Subcutaneous abdominal adipose tissue (tissue), 5 donors: ENCODE data around the gene SCLY.

Experiments
- H3K27ac ChIP-seq: one replicate; pipeline ENCODE4 v1.7.0; 2013; ENCODE audit warnings: low read depth, mild to moderate bottlenecking, inconsistent platforms, low read length, moderate library complexity
- H3K27me3 ChIP-seq, 5 donors: one replicate each; pipeline ENCODE4 v1.7.0; 2013; ENCODE audit warnings: low read length in 5 of 5, inconsistent platforms in 1 of 5; ENCODE audit not compliant: control insufficient read depth in 5 of 5, insufficient read depth in 4 of 5
- H3K36me3 ChIP-seq, 5 donors: one replicate each; pipeline ENCODE4 v1.7.0; 2013; ENCODE audit warnings: low read length in 5 of 5; ENCODE audit not compliant: control insufficient read depth in 5 of 5, insufficient read depth in 5 of 5
- H3K4me1 ChIP-seq, 5 donors: one replicate each; pipeline ENCODE4 v1.7.0; 2013; ENCODE audit warnings: low read length in 5 of 5, mild to moderate bottlenecking in 3 of 5, moderate library complexity in 1 of 5; ENCODE audit not compliant: control insufficient read depth in 5 of 5, insufficient read depth in 5 of 5
- H3K4me3 ChIP-seq, 5 donors: one replicate each; pipeline ENCODE4 v1.7.0; 2013; ENCODE audit warnings: low read length in 5 of 5, low read depth in 1 of 5
- H3K9ac ChIP-seq, 5 donors: one replicate each; pipeline ENCODE4 v1.7.0; 2013; ENCODE audit warnings: low read length in 5 of 5, mild to moderate bottlenecking in 4 of 5, moderate library complexity in 3 of 5
- H3K9me3 ChIP-seq, 5 donors: one replicate each; pipeline ENCODE4 v1.7.0; 2013; ENCODE audit warnings: low read length in 5 of 5; ENCODE audit not compliant: control insufficient read depth in 5 of 5
- donor health status: healthy.
- donor health status: healthy.
- donor health status: healthy.
- donor health status: healthy.
- donor health status: healthy.

Gene SCLY

DNA sequence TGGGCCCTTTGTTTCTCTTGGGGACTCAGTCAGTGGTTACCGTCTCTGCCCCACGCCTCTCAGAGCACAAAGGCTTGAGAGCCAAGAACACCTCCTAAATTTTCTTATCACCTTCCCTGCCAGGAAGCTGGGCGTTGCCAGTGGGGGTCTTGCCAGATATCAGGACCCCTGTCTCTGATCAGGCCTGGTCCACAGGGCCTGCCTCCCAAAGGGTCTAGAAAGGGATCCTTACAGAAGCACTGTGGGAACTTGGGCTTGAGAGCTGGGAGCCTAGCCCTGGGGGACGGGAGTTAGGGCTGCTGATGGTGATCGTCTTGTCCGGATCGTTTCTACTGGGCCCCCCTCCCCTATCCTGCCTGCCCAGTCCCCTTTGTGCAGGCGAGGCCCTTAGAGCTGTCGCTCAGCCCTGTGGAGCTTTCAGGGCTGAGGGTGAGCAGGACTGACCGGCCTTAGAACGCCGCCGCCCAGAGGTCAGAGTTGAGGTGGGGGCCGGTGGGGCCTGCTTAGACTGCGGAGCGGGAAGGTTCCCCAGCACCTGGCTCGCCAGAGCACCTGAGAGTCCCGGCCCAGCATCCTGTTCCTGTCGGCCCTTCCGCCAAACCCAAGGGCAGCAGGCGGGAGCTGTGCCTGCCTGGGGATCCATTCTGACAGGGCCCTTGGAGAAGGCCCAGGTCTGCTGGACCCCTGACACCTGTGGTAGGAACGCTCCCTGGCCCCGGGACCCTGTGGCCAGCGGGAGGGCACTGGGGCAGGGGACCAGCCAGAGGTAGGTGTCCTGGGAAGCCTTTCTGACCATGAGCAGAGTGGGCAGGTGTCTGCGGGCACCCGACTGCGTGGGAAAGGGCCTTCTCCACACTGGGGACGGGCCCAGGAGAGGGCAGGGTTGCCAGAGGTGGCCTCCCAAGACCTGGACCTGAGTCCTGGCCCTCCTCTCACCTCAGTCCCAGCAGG lies 40.3 kb downstream of the SCLY start:
- Histone ChIP-seq H3K4me1 (peaks cover 0 to 18% (median 4%) of the 10 kb centered on the region in 5 donors), H3K4me3 (no peak overlapping the region), H3K9ac (no peak overlapping the region), H3K27ac (no peak overlapping the region), H3K36me3 (no peaks in the 10 kb centered on the region), H3K27me3 (peaks cover 0 to 12% (median 5%) of the 10 kb centered on the region in 5 donors), H3K9me3 (no peaks in the 10 kb centered on the region)

- H3K36me3 ChIP-seq: no peaks in the 10 kb centered on the region
- H3K4me1 ChIP-seq: peaks cover 0 to 23% (median 4%) of the 10 kb centered on the region in 5 donors
- no peaks in the 10 kb centered on the region for H3K9me3 ChIP-seq
- no peak overlapping the region for H3K9ac ChIP-seq
- peaks cover 6 to 19% (median 13%) of the 10 kb centered on the region in 5 donors for H3K27me3 ChIP-seq
- H3K27ac ChIP-seq: no peak overlapping the region
- H3K4me3 ChIP-seq: no peak overlapping the region
Measured at GRCh38 chr2:238101891-238102841, 41.4 kb downstream of the SCLY start.

DNA sequence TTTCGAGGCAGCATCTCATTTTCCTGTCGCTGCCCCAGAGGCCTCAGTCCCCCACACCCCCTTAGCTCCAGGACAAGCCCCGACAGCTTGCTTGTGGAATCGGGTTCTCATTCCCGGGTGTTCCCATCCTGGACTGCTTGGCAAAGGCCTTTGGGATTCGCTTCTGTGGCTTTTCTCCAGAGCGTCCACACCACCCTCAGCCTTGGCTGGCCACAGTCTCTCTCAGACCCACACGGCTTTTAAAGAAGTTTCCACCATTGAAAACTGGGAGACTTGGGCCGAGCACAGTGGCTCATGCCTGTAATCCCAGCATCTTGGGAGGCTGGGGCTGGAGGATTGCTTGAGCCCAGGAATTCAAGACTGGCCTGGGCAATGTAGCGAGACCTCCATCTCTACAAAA lies 42.1 kb downstream of the SCLY start:
- Histone ChIP-seq H3K36me3 (no peaks in the 10 kb centered on the region), H3K4me1 (peaks cover 0 to 27% (median 4%) of the 10 kb centered on the region in 5 donors)

GRCh38 chr2:238103465-238104225 lies 42.8 kb downstream of the SCLY start:
- peaks cover 0 to 23% (median 4%) of the 10 kb centered on the region in 5 donors for H3K4me1 ChIP-seq
- H3K27me3 ChIP-seq: peaks cover 11 to 19% (median 16%) of the 10 kb centered on the region in 5 donors
- H3K27ac ChIP-seq: no peak overlapping the region
- no peaks in the 10 kb centered on the region for H3K9me3 ChIP-seq
- no peaks in the 10 kb centered on the region for H3K36me3 ChIP-seq
- H3K9ac ChIP-seq: no peak overlapping the region
- H3K4me3 ChIP-seq: no peak overlapping the region

More for the DNA sequence above, 42.1 kb downstream of the SCLY start:
- no peak overlapping the region for H3K27ac ChIP-seq
- no peak overlapping the region for H3K4me3 ChIP-seq
- H3K9me3 ChIP-seq: no peaks in the 10 kb centered on the region
- no peak overlapping the region for H3K9ac ChIP-seq
- peaks cover 8 to 19% (median 15%) of the 10 kb centered on the region in 5 donors for H3K27me3 ChIP-seq

- H3K27ac ChIP-seq: no peak overlapping the region
- H3K27me3 ChIP-seq: peaks cover 11 to 19% (median 16%) of the 10 kb centered on the region in 5 donors
- no peaks in the 10 kb centered on the region for H3K9me3 ChIP-seq
- H3K4me1 ChIP-seq: peaks cover 0 to 19% (median 4%) of the 10 kb centered on the region in 5 donors
- H3K4me3 ChIP-seq: no peak overlapping the region
- H3K36me3 ChIP-seq: no peaks in the 10 kb centered on the region
- H3K9ac ChIP-seq: no peak overlapping the region
Measured at GRCh38 chr2:238104226-238104690, 43.5 kb downstream of the SCLY start.

DNA sequence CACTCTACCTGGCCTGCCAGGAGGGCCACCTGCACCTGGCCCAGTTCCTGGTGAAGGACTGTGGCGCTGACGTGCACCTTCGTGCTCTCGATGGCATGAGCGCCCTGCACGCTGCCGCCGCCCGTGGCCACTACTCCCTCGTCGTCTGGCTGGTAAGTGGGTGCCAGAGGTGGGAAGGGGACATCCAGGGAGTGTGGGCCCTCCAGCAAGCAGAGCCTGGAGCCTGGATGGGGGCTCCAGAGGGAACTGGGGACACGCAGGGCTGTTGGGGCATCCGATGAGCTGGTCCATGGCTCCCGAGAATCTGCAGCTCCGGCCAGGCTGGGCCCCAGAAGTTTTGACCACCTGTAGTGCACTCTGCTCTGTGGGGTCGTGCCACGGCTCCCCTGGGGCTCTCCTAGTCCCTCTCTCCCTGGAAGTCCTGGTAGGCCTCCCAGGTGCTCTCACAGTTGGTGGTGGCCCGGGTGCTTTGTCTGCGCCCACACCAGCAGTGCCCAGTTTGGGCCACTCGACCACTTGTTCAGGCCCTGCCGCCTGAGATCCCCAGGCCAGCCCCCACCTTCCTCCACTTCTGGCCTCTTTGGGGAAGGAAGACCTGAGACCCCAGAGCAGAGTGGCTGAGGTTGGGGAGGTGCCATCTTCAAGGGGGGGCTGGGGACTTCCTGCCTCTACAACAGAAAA lies 44.0 kb downstream of the SCLY start:
- Histone ChIP-seq H3K9ac (no peak overlapping the region), H3K36me3 (no peaks in the 10 kb centered on the region), H3K9me3 (no peaks in the 10 kb centered on the region), H3K4me3 (no peak overlapping the region), H3K4me1 (peaks cover 0 to 14% (median 4%) of the 10 kb centered on the region in 5 donors), H3K27ac (no peak overlapping the region), H3K27me3 (peaks cover 11 to 19% (median 16%) of the 10 kb centered on the region in 5 donors)

DNA sequence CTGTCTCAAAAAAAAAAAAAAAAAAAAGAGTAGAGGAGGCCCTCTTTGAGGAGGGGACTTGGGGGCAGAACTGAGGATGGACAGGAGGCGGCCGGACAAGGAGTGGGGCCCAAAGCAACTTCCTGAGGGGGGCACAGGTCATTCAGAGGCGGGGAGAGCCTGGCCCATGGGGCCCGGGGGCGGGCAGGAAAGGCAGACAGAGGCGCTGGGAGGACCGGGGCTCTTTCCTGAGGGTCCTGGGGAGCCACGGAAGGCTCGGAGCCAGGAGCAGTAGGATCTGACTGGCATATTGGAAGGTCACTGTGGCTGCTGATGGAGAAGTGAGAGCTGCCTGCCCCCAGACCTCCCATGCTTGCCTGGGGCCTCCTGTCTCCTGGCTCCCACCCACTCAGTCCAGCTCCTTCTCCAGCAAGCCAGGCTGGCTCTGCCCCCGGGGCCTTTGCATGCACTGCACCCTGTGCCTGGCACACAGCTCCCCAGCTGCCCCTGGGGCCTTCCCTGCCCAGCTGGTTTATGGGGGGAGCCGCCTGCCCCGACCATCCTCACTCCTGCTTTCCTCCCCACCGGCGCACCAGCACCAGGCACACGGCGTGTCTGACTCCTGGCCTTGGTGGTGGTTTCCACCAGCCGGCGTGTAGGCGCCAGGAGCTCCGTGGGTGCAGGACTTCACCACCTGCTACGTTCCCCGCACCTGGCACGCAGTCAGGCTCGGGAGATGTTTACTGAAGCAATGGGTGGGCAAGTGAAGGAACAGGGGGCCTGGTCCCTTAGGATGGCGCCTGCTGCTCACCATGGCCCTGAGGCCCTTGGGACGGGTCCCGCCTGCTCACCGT lies 44.9 kb downstream of the SCLY start:
- Histone ChIP-seq H3K27ac (no peak overlapping the region), H3K9me3 (no peaks in the 10 kb centered on the region), H3K36me3 (no peaks in the 10 kb centered on the region)

DNA sequence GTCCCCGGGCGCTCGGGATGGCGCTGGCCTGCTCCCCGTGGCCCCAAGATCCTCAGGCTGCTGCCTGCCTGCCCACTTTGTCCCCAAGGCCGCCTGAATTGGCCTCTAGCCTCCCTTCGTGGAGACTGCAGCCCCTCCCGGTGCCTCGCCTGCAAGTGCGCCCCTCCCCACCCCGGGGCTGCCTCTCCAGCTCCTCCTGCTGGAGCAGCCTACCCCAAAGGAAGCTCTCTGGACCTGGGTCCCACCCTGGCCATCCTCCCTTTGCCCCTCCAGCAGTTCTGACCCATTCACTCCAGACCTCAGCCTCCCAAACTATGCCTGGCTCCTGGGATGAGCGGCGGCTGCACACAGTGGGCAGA lies 45.5 kb downstream of the SCLY start:
- Histone ChIP-seq H3K27ac (no peak overlapping the region), H3K27me3 (peaks cover 11 to 19% (median 16%) of the 10 kb centered on the region in 5 donors), H3K9me3 (no peaks in the 10 kb centered on the region), H3K4me1 (peaks cover 0 to 13% (median 4%) of the 10 kb centered on the region in 5 donors), H3K4me3 (no peak overlapping the region), H3K9ac (no peak overlapping the region), H3K36me3 (no peaks in the 10 kb centered on the region)

More for the DNA sequence above, 44.9 kb downstream of the SCLY start:
- peaks cover 0 to 13% (median 4%) of the 10 kb centered on the region in 5 donors for H3K4me1 ChIP-seq
- peaks cover 11 to 19% (median 16%) of the 10 kb centered on the region in 5 donors for H3K27me3 ChIP-seq
- no peak overlapping the region for H3K4me3 ChIP-seq
- no peak overlapping the region for H3K9ac ChIP-seq
